ENCODE results near the gene ABCC5.
"Not testable (repeated sequence)": the region's sequence is repeated elsewhere in the genome, so short reads cannot be mapped to it uniquely, and the experiment has no call there.

ABCC5 gene

DNA sequence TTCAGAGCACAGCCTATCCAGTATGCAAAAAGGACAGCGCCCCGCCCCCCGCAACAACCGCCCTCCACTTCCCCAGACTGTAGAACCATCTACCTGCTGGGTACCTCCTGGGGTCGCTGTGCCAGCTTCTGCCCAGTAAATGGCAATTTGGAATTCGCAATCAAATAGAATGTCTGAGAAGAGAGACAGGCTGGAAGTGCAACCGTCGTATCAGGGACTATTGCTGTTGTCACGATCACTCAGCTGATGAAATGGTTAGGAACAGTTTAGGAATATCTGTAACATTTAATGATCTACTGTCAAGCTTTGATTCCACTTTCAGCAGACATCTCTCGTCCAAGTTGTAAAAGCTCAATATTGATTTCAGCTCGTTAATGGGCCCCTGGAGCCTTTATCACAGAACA is 119.7 kb downstream of the ABCC5 start:
- in situ Hi-C loops (cut with HindIII; ENCODE audit: low sequenced_read_pairs), result loop anchor here (5.0 kb wide), 1 partner anchor 354 kb away; no protein-coding TSS in a partner anchor

DNA sequence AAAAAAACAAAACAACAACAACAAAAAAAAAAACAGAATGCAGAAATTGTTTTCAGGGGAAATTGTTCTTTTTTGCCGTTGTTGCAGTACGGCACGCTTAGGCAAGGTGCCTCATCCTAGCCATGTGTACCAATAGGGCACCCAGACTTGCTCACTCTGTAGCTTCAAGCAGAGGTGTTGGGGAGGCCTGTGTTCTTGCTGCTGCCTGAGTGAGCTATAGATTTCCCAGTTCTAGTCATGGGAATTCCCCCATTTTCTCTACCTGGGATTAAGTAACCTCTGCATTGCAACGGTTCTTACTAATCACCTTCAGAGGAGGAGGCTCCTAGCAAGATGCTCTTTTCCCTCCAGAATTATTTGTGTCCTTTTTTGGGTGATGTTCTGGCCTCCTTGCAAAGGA is 120.1 kb downstream of the ABCC5 start:
- in situ Hi-C loops (cut with HindIII; ENCODE audit: low sequenced_read_pairs), result loop anchor here (5.0 kb wide), 1 partner anchor 355 kb away; no protein-coding TSS in a partner anchor

GRCh38 chr3:183896610-183897009 is 121.1 kb downstream of the ABCC5 start:
- in situ Hi-C loops (cut with HindIII; ENCODE audit: low sequenced_read_pairs), result loop anchor here (5.0 kb wide), 1 partner anchor 356 kb away; no protein-coding TSS in a partner anchor

DNA sequence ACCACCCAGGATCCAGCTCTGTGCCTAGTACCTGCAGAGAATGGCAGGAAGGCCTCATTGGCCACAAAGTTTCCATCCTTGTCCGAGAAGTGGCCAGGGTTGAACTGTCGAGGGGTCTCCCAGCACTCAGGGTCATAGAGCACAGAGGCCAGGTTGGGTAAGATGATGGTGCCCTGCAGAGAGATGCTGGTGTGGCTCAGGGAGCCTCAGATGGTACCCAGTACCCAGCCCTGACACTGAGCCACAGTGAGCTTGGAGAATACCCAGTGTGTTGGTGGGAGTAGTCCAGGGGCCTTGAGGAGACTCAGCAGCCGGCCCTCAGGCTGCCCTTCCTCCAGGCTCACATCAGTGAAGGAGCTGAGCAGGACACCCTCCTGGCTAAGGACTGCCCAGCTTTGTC is 121.5 kb downstream of the ABCC5 start:
- in situ Hi-C loops (cut with HindIII; ENCODE audit: low sequenced_read_pairs), result loop anchor here (5.0 kb wide), 1 partner anchor 356 kb away; no protein-coding TSS in a partner anchor

DNA sequence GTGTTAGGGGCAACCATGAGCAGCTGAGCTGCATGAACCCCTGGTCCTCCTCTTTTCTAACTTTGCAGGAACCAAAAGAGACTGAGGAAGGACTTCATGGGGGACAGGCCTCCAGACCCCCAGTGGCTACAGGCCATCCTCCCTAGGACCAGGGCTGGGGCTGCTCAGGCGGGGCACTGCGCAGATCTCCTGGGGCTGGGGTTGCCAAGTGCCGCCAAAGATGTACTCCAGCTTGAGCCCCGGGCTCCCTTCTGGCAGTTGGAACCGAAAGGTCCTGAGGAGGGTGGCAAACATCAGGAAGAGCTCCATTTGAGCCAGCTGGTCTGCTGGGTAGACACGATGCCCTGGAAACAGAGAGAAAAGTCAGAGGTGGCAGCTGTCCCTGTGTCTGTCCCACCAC is 121.9 kb downstream of the ABCC5 start:
- in situ Hi-C loops (cut with HindIII; ENCODE audit: low sequenced_read_pairs), result loop anchor here (5.0 kb wide), 1 partner anchor 357 kb away; no protein-coding TSS in a partner anchor

GRCh38 chr3:183895296-183895695 is 122.4 kb downstream of the ABCC5 start:
- in situ Hi-C loops (cut with HindIII; ENCODE audit: low sequenced_read_pairs), result loop anchor here (5.0 kb wide), 1 partner anchor 357 kb away; no protein-coding TSS in a partner anchor

GRCh38 chr3:183892610-183893214 is 125.0 kb downstream of the ABCC5 start:
- in situ Hi-C loops (cut with HindIII; ENCODE audit: low sequenced_read_pairs), result no loop called here

DNA sequence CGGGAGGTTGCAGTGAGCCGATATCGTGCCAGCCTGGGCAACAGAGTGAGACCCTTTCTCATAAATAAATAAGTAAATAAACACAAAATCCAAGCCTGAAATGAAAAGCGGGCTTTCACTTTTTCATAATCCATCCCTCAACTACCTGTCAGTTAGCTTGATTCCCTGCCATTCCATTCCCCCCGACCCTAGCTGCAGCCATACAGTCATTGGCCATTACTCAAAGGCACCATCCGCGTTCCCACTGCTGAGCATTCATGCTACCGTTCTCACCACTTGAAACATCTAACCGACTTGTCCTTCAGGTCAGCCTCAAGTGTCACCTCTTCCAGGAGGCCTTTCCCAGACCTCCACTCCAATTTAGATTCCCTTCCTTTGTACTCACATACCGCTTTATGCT is 131.9 kb downstream of the ABCC5 start:
- in situ Hi-C loops (cut with HindIII; ENCODE audit: low sequenced_read_pairs), result no loop called here

- in situ Hi-C loops (cut with HindIII; ENCODE audit: low sequenced_read_pairs), result no loop called here
These were observed 133.0 kb downstream of the ABCC5 start, which contains the start of gene PARL for GRCh38 chr3:183884427-183885296. TSS of gene PARL (minus strand) at chr3:183884880. CDS start at chr3:183884846, 34 bp downstream.

DNA sequence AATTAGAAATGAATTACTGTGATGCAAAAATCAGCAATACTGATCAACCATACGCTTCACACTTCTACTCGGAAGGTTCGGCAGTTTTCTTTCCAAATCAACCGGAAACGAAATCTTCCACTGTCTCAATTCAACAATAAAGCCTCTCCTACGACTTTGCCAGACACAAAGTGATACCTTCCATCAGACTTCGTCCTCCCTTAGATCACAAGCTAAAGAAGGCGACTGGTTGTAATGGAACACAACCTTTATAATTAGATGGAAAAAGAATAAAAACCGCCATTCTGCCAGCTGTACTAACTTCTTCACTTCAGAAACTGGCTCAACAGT is 133.6 kb downstream of the ABCC5 start:
- in situ Hi-C loops (cut with HindIII; ENCODE audit: low sequenced_read_pairs), result no loop called here

- in situ Hi-C loops (cut with HindIII; ENCODE audit: low sequenced_read_pairs), result no loop called here
These were observed 134.2 kb downstream of the ABCC5 start for GRCh38 chr3:183883291-183884096.

GRCh38 chr3:183880121-183880520 is 137.6 kb downstream of the ABCC5 start:
- in situ Hi-C loops (cut with HindIII; ENCODE audit: low sequenced_read_pairs), result no loop called here

DNA sequence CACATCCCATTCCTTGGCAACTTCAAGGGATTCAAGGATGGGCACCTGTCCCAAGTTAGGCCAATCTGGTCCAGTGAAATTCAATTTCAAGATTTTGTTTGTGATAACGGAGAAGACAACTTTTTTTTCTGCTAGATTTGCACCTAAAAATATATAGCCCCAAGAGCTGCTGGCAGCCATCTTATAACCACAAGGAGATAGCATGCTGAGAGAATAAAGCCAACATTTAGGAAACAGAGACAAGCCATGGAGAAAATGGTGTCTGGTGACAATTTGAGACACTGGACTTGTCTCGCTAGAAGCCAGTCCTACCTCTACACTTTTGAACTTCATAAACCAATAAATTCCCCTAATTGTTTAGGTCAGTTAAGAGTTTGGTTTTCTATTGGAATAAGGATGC is 138.4 kb downstream of the ABCC5 start:
- in situ Hi-C loops (cut with HindIII; ENCODE audit: low sequenced_read_pairs), result no loop called here

DNA sequence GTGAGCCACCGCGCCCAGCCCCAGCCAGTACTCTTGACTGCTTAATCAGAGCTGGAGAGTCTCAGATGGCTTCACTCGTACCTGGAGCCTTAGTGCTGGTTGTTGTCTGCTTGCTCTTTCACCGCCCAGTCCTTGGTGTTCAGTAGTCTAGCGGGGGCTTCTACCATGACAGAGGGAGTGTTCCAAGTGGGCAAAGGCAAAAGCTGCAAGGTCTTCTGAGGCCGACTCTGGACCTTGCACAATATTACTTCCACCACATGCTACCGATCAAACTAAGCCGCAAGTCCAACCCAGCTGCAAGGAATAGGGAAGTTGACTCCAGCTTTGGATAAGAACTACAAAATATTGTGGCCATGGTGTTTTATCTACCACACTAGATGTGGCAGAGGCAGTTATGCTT is 139.6 kb downstream of the ABCC5 start:
- in situ Hi-C loops (cut with HindIII; ENCODE audit: low sequenced_read_pairs), result no loop called here

- in situ Hi-C loops (cut with HindIII; ENCODE audit: low sequenced_read_pairs), result not testable (repeated sequence)
These were observed 140.5 kb downstream of the ABCC5 start for GRCh38 chr3:183877227-183877626.

GRCh38 chr3:183875411-183875810 is 142.3 kb downstream of the ABCC5 start:
- in situ Hi-C loops (cut with HindIII; ENCODE audit: low sequenced_read_pairs), result no loop called here

DNA sequence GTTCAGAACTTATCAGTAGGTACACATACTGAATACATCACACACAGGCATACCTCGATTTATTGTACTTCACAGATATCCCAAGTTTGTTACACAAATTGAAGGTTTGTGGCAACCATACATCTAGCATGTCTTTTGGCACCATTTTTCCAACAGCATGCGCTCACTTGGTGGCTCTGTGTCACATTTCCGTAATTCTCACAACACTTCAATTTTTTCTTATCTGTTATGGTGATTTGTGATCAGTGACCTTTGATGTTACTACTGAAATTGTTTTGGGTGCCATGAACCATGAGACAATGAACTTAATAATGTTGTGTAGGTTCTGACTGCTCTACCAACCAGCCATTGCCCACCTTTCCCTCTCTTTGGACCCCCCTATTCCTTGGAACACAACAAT is 143.8 kb downstream of the ABCC5 start:
- in situ Hi-C loops (cut with HindIII; ENCODE audit: low sequenced_read_pairs), result no loop called here

DNA sequence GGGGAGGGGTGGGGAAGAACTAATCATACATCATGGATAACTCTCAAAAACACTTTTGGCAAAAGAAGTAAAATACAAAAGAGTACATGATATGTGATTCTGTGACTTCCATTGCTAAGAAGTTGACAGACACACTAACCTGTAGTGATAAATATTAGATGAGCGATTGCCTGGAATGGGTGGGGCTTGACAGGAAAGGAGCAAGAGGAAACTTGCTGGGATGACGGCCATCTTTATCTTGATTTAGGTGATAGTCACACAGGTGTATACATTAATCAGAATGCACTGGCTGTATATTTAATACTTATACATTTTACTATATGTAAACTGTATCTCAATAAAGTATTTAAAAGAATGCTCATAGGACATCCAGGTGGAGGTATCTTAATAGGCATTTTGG is 146.1 kb downstream of the ABCC5 start:
- in situ Hi-C loops (cut with HindIII; ENCODE audit: low sequenced_read_pairs), result no loop called here

- in situ Hi-C loops (cut with HindIII; ENCODE audit: low sequenced_read_pairs), result no loop called here
These were observed 147.1 kb downstream of the ABCC5 start for GRCh38 chr3:183870563-183870962.
